ENCODE results near the gene ZNF169. TPM values are rescaled to one million over a fixed set of nuclear protein-coding genes. Genes with fewer than 3 reads are reported as not detected.
"Not testable (repeated sequence)": the region's sequence is repeated elsewhere in the genome, so short reads cannot be mapped to it uniquely, and the experiment has no call there.

Gene ZNF169
- 1 to 10 TPM; 5.3 to 7.2 TPM for total RNA-seq

GRCh38 chr9:94259077-94259862, at the start of gene ZNF169:
ZNF169 (plus strand) TSS chr9:94259298; CDS start chr9:94278813, 19,515 bp downstream.
- Mint-ChIP-seq H3K27me3 (peaks cover 6% of the 10 kb centered on the region), H3K9me3 (no peaks in the 10 kb centered on the region), H3K27ac (peak within 1 kb of the TSS; percentile 86), H3K4me3 (peak within 1 kb of the TSS; percentile 95), H3K4me1 (peaks cover 18% of the 10 kb centered on the region), H3K36me3 (ENCODE audit: low read depth) (peaks cover 20% of the 10 kb centered on the region)
- ChIA-PET POLR2A (interaction anchor here (1.6 kb wide), 1 partner anchor 78 kb away, joined by 3 read pairs; no protein-coding TSS in a partner anchor), CTCF (no interaction called here)
- peak; percentile 91 for DNase-seq

GRCh38 chr9:94210616-94211603, 48.2 kb upstream of the ZNF169 start:
- no peak overlapping the region for H3K27ac Mint-ChIP-seq
- POLR2A ChIA-PET: no interaction called here
- peaks cover 3% of the 10 kb centered on the region for H3K4me1 Mint-ChIP-seq
- H3K9me3 Mint-ChIP-seq: no peaks in the 10 kb centered on the region
- no peak for DNase-seq
- no peak overlapping the region for H3K4me3 Mint-ChIP-seq
- CTCF ChIA-PET: interaction anchor here (0.6 to 7.0 kb wide), 4 partner anchors 43 to 278 kb away, joined by 3 to 126 read pairs (median 3); no protein-coding TSS in a partner anchor
- H3K27me3 Mint-ChIP-seq: peaks cover 2% of the 10 kb centered on the region
- no peaks in the 10 kb centered on the region for H3K36me3 Mint-ChIP-seq (ENCODE audit: low read depth)

- Mint-ChIP-seq H3K9me3 (no peaks in the 10 kb centered on the region), H3K27ac (no peak overlapping the region), H3K4me3 (no peak overlapping the region), H3K27me3 (peaks cover 2% of the 10 kb centered on the region), H3K4me1 (peaks cover 3% of the 10 kb centered on the region), H3K36me3 (ENCODE audit: low read depth) (no peaks in the 10 kb centered on the region)
- CTCF ChIA-PET: interaction anchor here (1.3 to 7.0 kb wide), 4 partner anchors 44 to 199 kb away, joined by 3 to 126 read pairs (median 28); no protein-coding TSS in a partner anchor
- POLR2A ChIA-PET: no interaction called here
- DNase-seq: no peak
Observed at GRCh38 chr9:94212091-94212490, 47.0 kb upstream of the ZNF169 start.

DNA sequence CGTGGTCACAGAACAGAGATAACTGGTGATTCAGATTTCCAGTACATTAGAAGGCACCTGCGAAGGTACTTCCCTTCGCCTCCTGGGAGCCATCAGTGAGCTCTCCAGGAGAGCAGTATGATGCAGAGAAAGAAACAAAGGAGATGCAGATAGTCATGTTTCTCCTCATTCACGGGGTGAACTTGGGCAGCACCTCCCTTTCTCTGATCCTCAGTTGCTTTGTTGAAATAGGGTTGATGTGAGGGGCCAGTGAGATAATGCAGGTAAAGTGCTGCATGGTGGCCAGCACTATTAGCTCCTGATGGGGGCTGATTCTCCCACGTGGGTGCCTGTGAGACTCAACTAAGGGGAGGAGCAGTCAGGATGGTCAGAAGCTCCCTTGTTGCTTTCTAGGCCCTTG, 46.6 kb upstream of the ZNF169 start:
- Mint-ChIP-seq H3K4me1 (peaks cover 3% of the 10 kb centered on the region), H3K27me3 (peaks cover 2% of the 10 kb centered on the region), H3K9me3 (no peaks in the 10 kb centered on the region), H3K27ac (no peak overlapping the region), H3K4me3 (no peak overlapping the region), H3K36me3 (ENCODE audit: low read depth) (no peaks in the 10 kb centered on the region)
- DNase-seq: no peak
- ChIA-PET POLR2A (no interaction called here), CTCF (interaction anchor here (1.5 to 7.0 kb wide), 6 partner anchors 16 to 199 kb away, joined by 3 to 126 read pairs (median 6); no protein-coding TSS in a partner anchor)

DNA sequence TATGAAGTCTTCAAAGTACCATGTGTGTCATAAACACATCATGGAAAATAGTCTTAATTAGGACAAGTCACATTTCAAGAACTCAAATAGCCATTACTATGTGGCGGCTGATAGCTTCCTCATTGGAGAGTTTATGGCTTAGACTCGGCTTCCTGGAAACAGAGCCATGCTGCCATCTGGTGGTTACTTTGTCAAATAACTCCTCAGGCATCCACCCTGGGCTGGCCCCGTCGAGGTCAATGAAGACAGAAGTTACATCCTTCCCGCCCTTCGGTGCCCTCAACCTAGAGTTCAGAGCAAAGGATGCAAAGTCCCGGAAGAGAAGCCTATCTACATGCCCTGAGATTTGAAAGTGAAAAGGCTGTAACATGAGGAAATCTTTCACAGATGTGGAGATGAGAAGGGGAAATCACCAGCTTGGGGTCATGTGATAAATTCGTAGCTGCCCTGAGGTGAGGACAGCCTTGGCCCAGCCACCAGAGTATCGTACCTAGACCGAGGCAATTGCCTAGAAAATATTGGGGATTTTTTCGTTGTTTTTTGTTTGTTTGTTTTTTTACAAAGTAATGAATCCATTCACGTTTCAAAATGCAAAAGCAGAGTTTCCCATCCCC, 45.5 kb upstream of the ZNF169 start:
- Mint-ChIP-seq H3K27ac (no peak overlapping the region), H3K27me3 (peaks cover 8% of the 10 kb centered on the region), H3K9me3 (no peaks in the 10 kb centered on the region), H3K4me1 (peaks cover 3% of the 10 kb centered on the region), H3K36me3 (ENCODE audit: low read depth) (no peaks in the 10 kb centered on the region), H3K4me3 (no peak overlapping the region)
- peak; percentile 76 for DNase-seq
- POLR2A ChIA-PET: interaction anchor here (0.9 to 1.1 kb wide), 2 partner anchors 146 to 211 kb away, joined by 3 read pairs; no protein-coding TSS in a partner anchor
- CTCF ChIA-PET: interaction anchor here (0.5 to 7.0 kb wide), 18 partner anchors 13 to 200 kb away, joined by 3 to 126 read pairs (median 4); no protein-coding TSS in a partner anchor

DNA sequence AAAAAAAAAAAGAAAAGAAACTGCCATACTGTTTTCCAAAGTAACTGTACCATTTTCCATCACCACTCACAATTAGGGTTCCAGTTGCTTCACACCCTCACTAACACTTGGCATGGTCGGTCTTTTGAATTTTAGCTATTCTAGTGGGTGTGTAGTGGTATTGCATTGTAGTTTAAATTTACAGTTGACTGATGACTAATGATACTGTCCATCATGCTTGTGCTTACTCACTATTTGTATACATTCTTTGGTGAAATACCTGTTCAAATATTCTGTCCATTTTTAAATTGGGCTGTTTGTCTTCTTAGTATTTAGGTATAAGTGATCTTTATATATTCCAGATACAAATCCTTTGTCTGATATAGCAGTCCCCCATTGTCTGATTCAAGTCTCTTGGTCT, 36.2 kb upstream of the ZNF169 start:
- POLR2A ChIA-PET: no interaction called here
- H3K27me3 Mint-ChIP-seq: peaks cover 39% of the 10 kb centered on the region
- H3K36me3 Mint-ChIP-seq (ENCODE audit: low read depth): no peaks in the 10 kb centered on the region
- H3K4me3 Mint-ChIP-seq: no peak overlapping the region
- CTCF ChIA-PET: no interaction called here
- H3K9me3 Mint-ChIP-seq: peaks cover 2% of the 10 kb centered on the region
- H3K4me1 Mint-ChIP-seq: no peaks in the 10 kb centered on the region
- no peak for DNase-seq
- no peak overlapping the region for H3K27ac Mint-ChIP-seq

- DNase-seq, H3K27ac Mint-ChIP-seq, POLR2A ChIA-PET: not testable (repeated sequence)
Observed at GRCh38 chr9:94225413-94225812, 33.7 kb upstream of the ZNF169 start.

GRCh38 chr9:94228616-94229015, 30.5 kb upstream of the ZNF169 start:
- POLR2A ChIA-PET: no interaction called here

More at GRCh38 chr9:94225413-94225812, 33.7 kb upstream of the ZNF169 start:
- CTCF ChIA-PET; H3K36me3 Mint-ChIP-seq (ENCODE audit: low read depth); H3K4me3 Mint-ChIP-seq; H3K4me1 Mint-ChIP-seq; H3K9me3 Mint-ChIP-seq: not testable (repeated sequence)
- peaks cover 36% of the 10 kb centered on the region for H3K27me3 Mint-ChIP-seq

DNA sequence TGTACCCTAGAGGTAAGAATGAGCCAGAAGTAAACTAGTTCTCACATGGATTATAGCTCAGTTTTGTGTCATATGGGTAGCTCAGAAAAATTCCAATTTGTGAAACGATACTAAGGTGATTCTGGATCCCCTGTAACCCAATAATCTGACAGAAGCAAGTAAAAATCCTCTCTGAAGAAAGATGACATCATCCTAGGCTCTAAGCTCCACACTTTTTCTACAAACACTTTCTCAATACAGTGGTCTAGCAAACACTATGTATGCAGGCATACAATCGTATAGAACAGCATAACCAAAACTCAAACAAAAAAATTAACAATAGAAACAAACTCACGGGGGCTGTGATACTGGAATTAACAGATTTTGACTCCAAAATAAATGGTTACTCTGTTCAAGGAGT, 26.7 kb upstream of the ZNF169 start:
- DNase-seq: no peak
- Mint-ChIP-seq H3K4me1 (no peaks in the 10 kb centered on the region), H3K27me3 (peaks cover 14% of the 10 kb centered on the region), H3K36me3 (ENCODE audit: low read depth) (no peaks in the 10 kb centered on the region), H3K9me3 (peaks cover 2% of the 10 kb centered on the region), H3K4me3 (no peak overlapping the region), H3K27ac (no peak overlapping the region)
- ChIA-PET POLR2A (no interaction called here), CTCF (no interaction called here)

More at GRCh38 chr9:94228616-94229015, 30.5 kb upstream of the ZNF169 start:
- Mint-ChIP-seq H3K27ac (no peak overlapping the region), H3K27me3 (peaks cover 28% of the 10 kb centered on the region), H3K4me3 (no peak overlapping the region), H3K9me3 (peaks cover 4% of the 10 kb centered on the region), H3K36me3 (ENCODE audit: low read depth) (no peaks in the 10 kb centered on the region), H3K4me1 (no peaks in the 10 kb centered on the region)
- CTCF ChIA-PET: interaction anchor here (1.2 kb wide), 1 partner anchor 15 kb away, joined by 4 read pairs; no protein-coding TSS in a partner anchor
- no peak for DNase-seq

DNA sequence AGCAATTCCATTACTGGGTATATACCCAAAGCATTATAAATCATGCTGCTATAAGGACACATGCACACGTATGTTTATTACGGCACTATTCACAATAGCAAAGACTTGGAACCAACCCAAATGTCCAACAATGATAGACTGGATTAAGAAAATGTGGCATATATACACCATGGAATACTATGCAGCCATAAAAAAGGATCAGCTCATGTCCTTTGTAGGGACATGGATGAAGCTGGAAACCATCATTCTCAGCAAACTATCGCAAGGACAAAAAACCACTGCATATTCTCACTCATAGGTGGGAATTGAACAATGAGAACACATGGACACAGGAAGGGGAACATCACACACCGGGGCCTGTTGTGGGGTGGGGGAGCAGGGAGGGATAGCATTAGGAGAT, 18.0 kb upstream of the ZNF169 start:
- H3K4me1 Mint-ChIP-seq; H3K27ac Mint-ChIP-seq; DNase-seq; H3K9me3 Mint-ChIP-seq; H3K36me3 Mint-ChIP-seq (ENCODE audit: low read depth); H3K27me3 Mint-ChIP-seq; CTCF ChIA-PET; H3K4me3 Mint-ChIP-seq; POLR2A ChIA-PET: not testable (repeated sequence)

GRCh38 chr9:94245651-94246050, 13.4 kb upstream of the ZNF169 start:
- Mint-ChIP-seq H3K36me3 (ENCODE audit: low read depth) (no peaks in the 10 kb centered on the region), H3K27ac (no peak overlapping the region), H3K9me3 (no peaks in the 10 kb centered on the region), H3K4me1 (peaks cover 8% of the 10 kb centered on the region), H3K4me3 (no peak overlapping the region), H3K27me3 (peaks cover 9% of the 10 kb centered on the region)
- no peak for DNase-seq
- ChIA-PET POLR2A (no interaction called here), CTCF (no interaction called here)

- no peaks in the 10 kb centered on the region for H3K36me3 Mint-ChIP-seq (ENCODE audit: low read depth)
- no peak overlapping the region for H3K27ac Mint-ChIP-seq
- H3K27me3 Mint-ChIP-seq: peaks cover 2% of the 10 kb centered on the region
- H3K4me1 Mint-ChIP-seq: peaks cover 14% of the 10 kb centered on the region
- ChIA-PET CTCF (interaction anchor here (1.0 kb wide), 1 partner anchor 37 kb away, joined by 3 read pairs; no protein-coding TSS in a partner anchor), POLR2A (no interaction called here)
- no peak overlapping the region for H3K4me3 Mint-ChIP-seq
- peak; percentile 42 for DNase-seq
- no peaks in the 10 kb centered on the region for H3K9me3 Mint-ChIP-seq
Observed at GRCh38 chr9:94250456-94250855, 8.6 kb upstream of the ZNF169 start.

All from activated CD4-positive, alpha-beta memory T cell treated with anti-CD3 and anti-CD28 coated beads, Interleukin-2, amount 10 ng/mL, durations not matched to agents 7 days and 5 days (primary cell).